GM13976 (cell line): ENCODE measurements around the gene CACNA1A.

Experiments
- DNase-seq: peaks from one replicate; pipeline ENCODE4 v3.0.0; 2012; ENCODE audit warnings: low spot score
- CTCF ChIP-seq: IDR thresholded peaks from 2 replicates; pipeline ENCODE4 v1.5.1; 2012; ENCODE audit warnings: borderline replicate concordance, mild to moderate bottlenecking; ENCODE audit not compliant: insufficient read depth; ENCODE audit errors: extremely low read depth, missing control alignments, control extremely low read depth
- in situ Hi-C: fragments of 300-500 bp; cut with MboI; formaldehyde crosslinking; loops from one replicate; pipeline ENCODE4 v1.12.0; 2022; ENCODE audit warnings: low sequenced_read_pairs, mixed read lengths, inconsistent platforms; ENCODE audit not compliant: unreplicated experiment

CACNA1A gene

GRCh38 chr19:13300421-13301030 lies 205.8 kb downstream of the CACNA1A start:
- in situ Hi-C loops = no loop called here
- TF ChIP-seq CTCF = no peak

GRCh38 chr19:13299838-13300237 lies 206.4 kb downstream of the CACNA1A start:
- DNase-seq = no peak
- TF ChIP-seq CTCF = no peak
- in situ Hi-C loops = no loop called here

More at GRCh38 chr19:13300421-13301030, 205.8 kb downstream of the CACNA1A start:
- DNase-seq = no peak

- no peak for DNase-seq
- in situ Hi-C loops = no loop called here
- TF ChIP-seq CTCF = no peak
These were observed 207.5 kb downstream of the CACNA1A start for GRCh38 chr19:13298565-13299481.

- no peak for TF ChIP-seq CTCF
- no peak for DNase-seq
- in situ Hi-C loops = no loop called here
These were observed 209.3 kb downstream of the CACNA1A start for GRCh38 chr19:13297023-13297422.

GRCh38 chr19:13294812-13295567 lies 211.3 kb downstream of the CACNA1A start:
- in situ Hi-C loops = no loop called here
- DNase-seq = no peak
- TF ChIP-seq CTCF = no peak

GRCh38 chr19:13291913-13292312 lies 214.4 kb downstream of the CACNA1A start:
- in situ Hi-C loops = no loop called here
- DNase-seq = no peak
- no peak for TF ChIP-seq CTCF
